Urinary bladder (tissue), 4 donors: ENCODE measurements around the gene CSTB. TPM values are rescaled to one million over a fixed set of nuclear protein-coding genes. Genes with fewer than 3 reads are reported as not detected.

Experiments
- DNase-seq: peaks from one replicate; pipeline ENCODE4 v3.0.0-alpha.2; 2015; ENCODE audit errors: extremely low spot score
- H3K27ac ChIP-seq: one replicate; pipeline ENCODE4 v1.5.1; 2013; ENCODE audit warnings: low read depth, mild to moderate bottlenecking, moderate library complexity
- H3K36me3 ChIP-seq: one replicate; pipeline ENCODE4 v1.6.1; 2013; ENCODE audit warnings: mild to moderate bottlenecking, moderate library complexity; ENCODE audit not compliant: insufficient read depth
- H3K4me1 ChIP-seq: one replicate; pipeline ENCODE4 v1.6.1; 2013; ENCODE audit warnings: mild to moderate bottlenecking, moderate library complexity; ENCODE audit not compliant: insufficient read depth
- H3K4me3 ChIP-seq: one replicate; pipeline ENCODE4 v1.5.1; 2013; ENCODE audit warnings: low read depth, low read length
- WGBS: extraction: QIAGEN DNeasy Blood & Tissue Kit; methylation state at CpG from one replicate; pipeline ENCODE4 v1.1.7; 2013; 5-methylcytosine and 5-hydroxymethylcytosine counted together
- polyA plus RNA-seq: library from polyadenylated mRNA; stranded (reverse); fragments of 200-250 nt; gene quantifications from one replicate; pipeline ENCODE4 v1.2.3, GENCODE V29; 2013
- total RNA-seq: library from RNA; depleted of rRNA; stranded (reverse); fragments of >200 nt; gene quantifications from one replicate; pipeline ENCODE4 v1.2.3, GENCODE V29; 2014
- donor health status: healthy with polysubstance abuse.
- donor health status: healthy.

CSTB gene
- total and polyA plus RNA-seq, 2 donors: 11.0 to 91.8 TPM

- Histone ChIP-seq H3K27ac (no peak overlapping the region), H3K4me3 (no peak overlapping the region), H3K4me1 (no peaks in the 10 kb centered on the region), H3K36me3 (no peaks in the 10 kb centered on the region)
- 98% methylated on average over 10 of the region's 10 CpGs for WGBS
- DNase-seq: no peak
Measured at GRCh38 chr21:43774163-43774562, 1.9 kb downstream of the CSTB start.

DNA sequence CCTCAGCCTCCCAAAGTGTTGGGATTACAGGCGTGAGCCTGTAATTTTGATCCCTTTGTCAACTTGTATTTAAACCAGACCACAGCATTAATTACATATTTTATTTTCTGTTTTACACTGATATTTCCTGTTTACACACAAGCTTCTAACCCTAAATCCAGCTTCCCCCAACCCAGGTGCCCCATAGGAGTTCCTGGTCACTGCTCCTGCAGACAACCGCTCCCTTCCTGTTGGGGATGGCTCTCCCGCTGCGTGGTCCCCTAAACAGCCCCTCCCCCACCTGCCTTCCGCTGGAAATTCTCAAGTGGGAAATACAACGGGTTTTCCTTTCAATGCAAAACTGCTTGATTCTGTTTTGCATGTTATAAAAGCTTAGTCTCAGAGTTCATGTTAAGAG is 3.7 kb downstream of the CSTB start:
- no peaks in the 10 kb centered on the region for H3K4me1 ChIP-seq
- no peak for DNase-seq
- no peaks in the 10 kb centered on the region for H3K36me3 ChIP-seq
- H3K27ac ChIP-seq: no peak overlapping the region
- H3K4me3 ChIP-seq: no peak overlapping the region
- 62% methylated on average over 6 of the region's 6 CpGs for WGBS

GRCh38 chr21:43771698-43772424 is 4.2 kb downstream of the CSTB start:
- Histone ChIP-seq H3K4me3 (no peak overlapping the region), H3K36me3 (no peaks in the 10 kb centered on the region), H3K27ac (no peak overlapping the region), H3K4me1 (no peaks in the 10 kb centered on the region)
- WGBS: 83% methylated on average over 13 of the region's 13 CpGs
- DNase-seq: no peak

DNA sequence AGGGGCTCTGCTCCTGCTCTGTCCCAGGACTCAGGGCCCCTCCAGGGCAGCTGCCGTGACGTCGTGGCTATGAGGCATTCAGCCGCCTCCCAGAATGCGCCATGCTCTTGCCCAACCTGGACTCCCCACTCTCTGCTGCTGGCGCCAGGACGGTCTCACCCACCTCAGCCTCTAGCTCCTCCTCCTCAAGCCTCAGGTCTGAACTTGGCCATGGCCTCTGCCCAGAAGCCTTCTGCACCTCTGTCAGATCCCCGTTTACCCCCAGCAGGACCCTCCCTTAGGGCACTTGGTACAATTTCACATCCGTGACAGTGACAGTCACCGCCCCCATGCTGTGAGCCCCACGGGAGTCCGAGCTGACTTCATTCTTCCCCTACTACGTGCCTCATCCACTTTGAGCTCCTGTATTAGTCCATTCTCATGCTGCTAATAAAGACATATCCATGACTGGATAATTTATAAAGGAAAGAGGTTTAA is 4.9 kb downstream of the CSTB start:
- H3K4me3 ChIP-seq: no peak overlapping the region
- H3K36me3 ChIP-seq: no peaks in the 10 kb centered on the region
- H3K4me1 ChIP-seq: no peaks in the 10 kb centered on the region
- no peak overlapping the region for H3K27ac ChIP-seq
- no peak for DNase-seq
- 71% methylated on average over 13 of the region's 13 CpGs for WGBS

DNA sequence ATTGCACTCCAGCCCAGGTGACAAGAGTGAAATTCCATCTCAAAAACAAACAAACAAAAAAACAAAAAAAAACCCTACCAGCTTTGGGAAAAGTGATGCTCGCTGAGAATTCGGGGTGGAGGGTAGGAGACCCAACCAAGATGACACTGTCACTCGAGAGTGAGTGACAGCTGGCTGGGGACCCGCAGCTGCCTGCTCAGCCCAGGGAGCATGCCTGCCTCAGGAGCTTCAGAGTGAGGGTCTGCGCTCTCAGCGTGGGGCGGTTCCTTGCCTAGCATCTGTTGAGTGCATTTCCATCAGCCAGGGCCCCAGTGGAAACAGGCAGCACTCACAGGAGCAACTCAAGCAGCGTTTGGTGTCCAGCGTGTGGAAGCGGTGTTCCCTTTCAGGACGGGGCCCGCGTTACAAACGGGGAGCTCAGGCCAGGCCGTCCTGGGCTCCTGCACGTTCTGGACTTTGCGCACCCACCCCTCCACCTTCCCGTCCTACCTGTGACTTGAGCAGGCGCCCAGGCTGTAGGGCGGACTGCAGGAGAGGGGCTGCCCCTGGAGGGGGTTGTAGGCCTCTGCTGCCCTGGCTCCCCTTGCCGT is 5.9 kb downstream of the CSTB start:
- 89% methylated on average over 21 of the region's 21 CpGs for WGBS
- Histone ChIP-seq H3K4me1 (no peaks in the 10 kb centered on the region), H3K27ac (no peak overlapping the region), H3K36me3 (no peaks in the 10 kb centered on the region), H3K4me3 (no peak overlapping the region)
- no peak for DNase-seq

DNA sequence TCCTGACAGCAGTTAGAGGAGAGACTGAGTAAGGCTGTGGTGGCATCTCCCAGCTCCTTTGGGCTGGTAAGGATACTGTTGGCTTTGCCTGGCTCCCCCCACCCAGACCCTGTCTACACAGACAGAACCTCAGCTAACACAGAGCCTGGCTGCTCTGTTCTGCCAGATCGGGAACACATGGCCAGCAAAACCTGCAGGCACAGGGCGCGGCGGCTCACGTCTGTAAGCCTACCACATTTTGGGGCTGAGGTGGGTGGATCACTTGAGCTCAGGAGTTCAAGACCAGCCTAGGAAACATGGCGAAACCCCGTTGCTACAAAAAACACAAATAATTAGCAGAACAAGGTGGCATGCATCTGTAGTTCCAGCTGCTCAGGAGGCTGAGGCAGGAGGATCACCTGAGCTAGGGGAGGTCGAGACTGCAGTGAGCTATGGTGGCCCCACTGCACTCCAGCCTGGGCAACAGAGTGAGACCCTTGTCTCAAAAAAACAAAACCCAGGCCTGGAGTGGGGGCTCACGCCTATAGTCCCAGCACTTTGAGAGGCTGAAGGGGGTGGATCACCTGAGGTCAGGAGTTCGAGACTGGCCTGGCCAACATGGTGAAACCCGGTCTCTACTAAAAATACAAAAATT is 6.7 kb downstream of the CSTB start:
- no peaks in the 10 kb centered on the region for H3K36me3 ChIP-seq
- no peak overlapping the region for H3K4me3 ChIP-seq
- DNase-seq: no peak
- no peaks in the 10 kb centered on the region for H3K4me1 ChIP-seq
- H3K27ac ChIP-seq: no peak overlapping the region
- WGBS: 93% methylated on average over 11 of the region's 11 CpGs

DNA sequence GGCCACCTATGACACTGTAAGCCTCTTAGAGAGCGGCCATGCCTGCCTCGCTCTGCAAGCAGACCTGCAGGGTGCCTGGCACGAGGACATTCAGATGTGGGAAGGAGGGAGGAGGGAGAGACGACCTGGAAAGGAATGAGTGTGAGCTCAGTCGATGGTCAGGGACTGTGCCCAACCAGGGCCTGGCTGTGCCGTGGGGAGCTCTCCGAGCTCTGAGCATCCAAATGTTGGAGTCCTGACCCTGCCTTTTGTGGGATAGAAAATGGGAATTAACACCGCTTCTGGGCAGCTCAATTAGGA is 7.3 kb downstream of the CSTB start:
- Histone ChIP-seq H3K4me3 (no peak overlapping the region), H3K4me1 (no peaks in the 10 kb centered on the region), H3K27ac (peak overlapping the region; percentile 40), H3K36me3 (no peaks in the 10 kb centered on the region)
- 55% methylated on average over 8 of the region's 8 CpGs for WGBS
- DNase-seq: no peak

DNA sequence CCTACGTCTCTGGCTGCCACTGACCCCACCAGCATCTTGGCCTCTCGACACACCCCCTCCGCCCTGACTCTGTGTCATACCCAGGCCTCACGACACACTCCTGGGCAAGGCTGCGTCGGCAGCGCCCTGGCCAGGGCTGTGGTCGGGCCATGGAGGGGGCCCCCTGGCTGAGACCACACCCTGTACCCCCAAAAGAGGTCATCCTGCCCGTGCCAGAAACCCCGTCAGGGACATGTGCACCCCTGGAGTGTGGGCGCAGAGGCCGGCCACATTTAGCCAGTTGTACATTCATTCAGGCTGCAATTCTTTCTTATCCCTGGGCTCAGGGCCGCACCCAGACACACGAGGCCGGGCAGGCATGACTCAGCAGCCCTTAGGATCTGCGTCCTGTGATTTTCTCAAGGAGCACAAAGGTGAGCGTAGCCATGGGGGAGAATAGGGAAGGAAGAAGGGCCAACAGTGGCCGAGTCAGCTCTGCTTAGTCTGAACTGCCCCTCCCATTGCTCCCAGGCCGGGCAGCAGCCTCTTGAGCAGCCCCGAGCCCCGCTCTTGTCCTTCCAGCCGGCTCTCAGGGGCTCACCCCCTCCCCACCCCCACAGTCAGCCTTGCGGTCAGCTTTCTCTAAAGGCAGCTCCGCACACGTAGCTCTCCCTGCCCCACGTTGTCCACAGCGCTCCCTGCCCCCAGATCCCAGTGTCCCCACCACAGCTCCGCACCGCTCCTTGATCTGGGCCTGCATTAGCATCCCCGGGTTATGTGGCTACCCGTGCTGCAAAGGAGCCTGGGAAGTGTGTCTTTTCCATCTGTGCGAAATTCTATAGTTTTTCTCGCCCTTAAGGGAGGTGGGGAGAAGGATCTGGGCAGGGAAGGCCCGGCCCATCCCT is 7.9 kb downstream of the CSTB start:
- Histone ChIP-seq H3K4me3 (no peak overlapping the region), H3K36me3 (no peaks in the 10 kb centered on the region), H3K27ac (peak overlapping the region; percentile 89), H3K4me1 (no peaks in the 10 kb centered on the region)
- 63% methylated on average over 34 of the region's 34 CpGs for WGBS
- no peak for DNase-seq

GRCh38 chr21:43767498-43767983 is 8.6 kb downstream of the CSTB start:
- H3K4me3 ChIP-seq: no peak overlapping the region
- 80% methylated on average over 15 of the region's 15 CpGs for WGBS

GRCh38 chr21:43766734-43767497 is 9.2 kb downstream of the CSTB start:
- no peaks in the 10 kb centered on the region for H3K36me3 ChIP-seq
- no peak for DNase-seq
- H3K4me3 ChIP-seq: no peak overlapping the region
- peak overlapping the region; percentile 89 for H3K27ac ChIP-seq
- WGBS: 65% methylated on average over 34 of the region's 34 CpGs
- no peaks in the 10 kb centered on the region for H3K4me1 ChIP-seq

More at GRCh38 chr21:43767498-43767983, 8.6 kb downstream of the CSTB start:
- Histone ChIP-seq H3K27ac (peak overlapping the region; percentile 89), H3K36me3 (no peaks in the 10 kb centered on the region), H3K4me1 (no peaks in the 10 kb centered on the region)
- DNase-seq: no peak

DNA sequence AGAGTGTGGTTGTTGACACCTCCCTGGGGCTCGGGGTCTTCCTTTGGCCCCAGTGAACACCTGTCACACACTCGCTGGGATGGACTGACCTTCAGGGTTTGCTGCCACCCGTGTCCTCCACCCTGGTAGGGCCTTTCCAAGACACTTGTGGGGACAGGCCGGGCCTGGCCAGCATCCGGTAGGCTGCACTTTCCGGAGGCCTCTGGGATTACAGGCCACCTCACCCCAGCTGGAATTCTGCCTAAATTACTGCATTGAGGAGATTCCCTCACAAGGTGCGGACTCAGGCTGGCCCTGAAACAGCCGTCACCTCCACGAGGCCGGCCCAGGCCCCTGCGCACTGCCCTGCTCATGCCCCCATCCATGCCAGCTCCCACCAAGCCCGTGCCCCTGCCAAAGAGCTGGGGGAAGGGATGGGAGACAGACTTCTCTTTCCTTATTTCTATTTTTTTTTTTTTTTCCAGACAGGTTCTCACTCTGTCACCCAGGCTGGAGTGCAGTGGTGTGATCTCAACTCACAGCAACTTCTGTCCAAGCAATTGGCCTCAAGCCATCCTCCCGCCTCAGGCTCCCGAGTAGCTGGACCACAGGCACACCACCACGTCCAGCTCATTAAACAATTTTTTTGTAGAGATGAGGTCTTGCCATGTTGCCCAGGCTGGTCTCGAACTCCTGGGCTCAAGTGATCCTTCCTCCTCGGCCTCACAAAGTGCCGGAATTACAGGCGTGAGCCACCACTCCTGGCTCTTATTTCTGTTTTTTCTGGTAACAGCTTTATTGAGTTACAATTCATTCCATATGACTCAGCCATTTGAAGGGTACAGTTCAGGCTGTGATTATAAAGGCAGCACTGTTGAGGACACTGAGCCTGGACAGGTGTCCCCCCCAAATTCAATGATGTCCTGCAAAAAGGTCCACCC is 11.3 kb downstream of the CSTB start:
- H3K27ac ChIP-seq: no peak overlapping the region
- DNase-seq: no peak

DNA sequence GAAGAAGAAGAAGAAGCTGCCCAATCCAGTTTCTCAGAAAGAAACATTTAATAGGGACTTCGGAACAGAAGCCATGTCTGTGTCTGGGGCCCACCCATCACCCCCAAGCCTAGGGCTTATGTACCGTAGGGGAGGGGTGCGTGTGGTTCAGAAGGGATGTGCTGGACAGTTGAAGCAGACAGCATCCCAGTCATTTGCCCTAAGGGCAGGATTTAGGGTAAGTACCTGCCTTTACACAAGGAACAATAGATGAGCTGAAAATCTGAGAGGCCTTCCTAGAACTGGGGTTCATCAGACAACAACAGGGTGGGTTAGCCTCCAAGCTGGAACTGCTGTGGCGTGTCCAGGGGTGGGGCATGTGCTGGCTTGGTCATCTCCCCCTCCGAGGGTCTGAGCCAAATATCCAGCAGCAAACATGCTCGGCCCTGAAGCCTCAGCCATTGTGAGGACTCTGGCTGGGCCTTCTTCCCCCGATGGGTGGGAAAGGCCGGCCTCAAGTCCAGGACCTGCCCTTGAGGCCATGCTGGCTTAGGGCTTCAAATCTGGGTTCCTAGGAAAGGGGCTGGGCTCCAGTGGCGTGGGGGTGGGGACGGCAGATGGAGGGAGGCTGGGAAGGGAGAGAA is 12.1 kb downstream of the CSTB start:
- Histone ChIP-seq H3K27ac (no peak overlapping the region), H3K4me1 (no peaks in the 10 kb centered on the region), H3K4me3 (no peak overlapping the region), H3K36me3 (peaks cover 2% of the 10 kb centered on the region)
- no peak for DNase-seq
- WGBS: 84% methylated on average over 10 of the region's 10 CpGs

More for the DNA sequence above, 11.3 kb downstream of the CSTB start:
- Histone ChIP-seq H3K4me1 (no peaks in the 10 kb centered on the region), H3K36me3 (no peaks in the 10 kb centered on the region), H3K4me3 (no peak overlapping the region)
- WGBS: 75% methylated on average over 19 of the region's 19 CpGs
